ENCODE results near the gene PPP1R14C.
"Not testable (repeated sequence)": the region's sequence is repeated elsewhere in the genome, so short reads cannot be mapped to it uniquely, and the experiment has no call there.

The PPP1R14C gene

DNA sequence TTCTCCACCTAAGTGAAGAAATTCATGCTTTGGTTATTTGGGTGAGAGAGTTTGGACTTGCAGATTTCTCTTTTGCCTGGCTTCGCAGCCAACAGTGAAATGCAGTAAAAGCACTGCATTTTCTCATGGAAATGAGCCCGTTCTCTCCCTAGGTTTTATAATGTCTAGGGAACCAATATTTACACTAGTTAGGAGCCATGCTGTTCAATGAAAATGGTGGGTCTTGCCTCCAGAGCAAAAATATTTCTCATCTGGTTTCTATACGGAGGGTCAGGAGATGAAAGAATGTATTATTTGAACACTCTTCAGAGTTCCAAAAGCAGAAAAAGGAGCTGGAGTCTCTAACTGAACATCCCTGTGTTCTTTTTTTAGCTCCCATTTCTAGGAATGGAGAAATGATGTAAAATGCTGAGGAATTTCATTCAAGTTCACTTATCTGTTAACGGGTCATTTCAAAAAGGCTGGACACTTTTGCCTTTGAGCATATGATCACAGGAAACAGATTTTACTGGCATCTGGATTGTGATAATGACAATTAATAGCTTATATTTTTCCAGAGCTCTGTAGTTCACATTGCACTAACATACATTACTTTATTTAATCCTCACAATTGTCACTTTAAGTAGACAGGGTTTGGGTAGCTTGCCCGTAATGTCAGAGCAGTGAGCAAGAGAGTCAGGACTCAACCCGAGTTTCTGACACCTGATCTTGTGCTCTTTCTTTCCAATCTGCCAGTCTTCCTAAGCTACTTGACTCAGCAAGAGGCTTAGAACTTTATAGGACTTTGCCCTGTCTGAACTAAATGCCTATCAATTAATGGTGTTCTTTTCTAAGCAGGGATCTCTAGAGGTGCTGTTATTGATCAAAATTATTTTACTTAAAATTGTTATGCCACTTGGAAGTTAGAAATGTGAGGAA, 78.0 kb downstream of the PPP1R14C start:
- no peak for DNase-seq (ENCODE audit: low read depth)

- no peak for DNase-seq (ENCODE audit: low read depth)
Measured at GRCh38 chr6:150224820-150225219, 82.0 kb downstream of the PPP1R14C start.

- no peak for DNase-seq (ENCODE audit: low read depth)
Measured at GRCh38 chr6:150227281-150227680, 84.4 kb downstream of the PPP1R14C start.

DNA sequence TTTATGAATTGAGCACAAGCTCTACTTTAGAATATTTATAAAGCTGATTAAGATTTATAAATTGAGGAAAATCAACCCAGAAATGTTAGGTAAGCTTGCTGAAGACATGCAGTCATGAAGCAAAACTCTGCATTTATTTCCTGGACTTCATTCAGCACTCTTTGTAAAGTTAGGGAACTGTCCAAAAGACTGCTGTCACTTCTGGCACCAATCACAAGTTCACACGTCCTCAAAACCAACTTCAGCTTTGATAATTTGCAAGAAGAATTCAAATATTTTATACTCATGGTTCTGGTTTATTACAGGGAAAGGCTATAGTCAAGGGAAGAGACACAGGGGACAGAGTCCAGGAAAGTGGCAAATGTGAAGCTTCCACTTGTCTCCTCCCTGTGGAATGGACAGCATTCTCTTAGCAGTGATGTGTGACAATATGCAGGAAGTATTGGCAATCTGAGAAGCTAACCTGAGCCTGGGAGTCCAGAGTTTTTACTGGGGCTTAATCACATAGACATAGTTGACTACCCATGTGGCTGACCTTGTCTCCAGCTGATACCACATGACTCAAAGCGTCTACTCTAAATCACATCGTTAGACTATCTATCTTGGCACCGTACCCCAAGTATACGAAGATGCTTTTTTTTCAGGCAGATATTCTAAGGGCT, 85.4 kb downstream of the PPP1R14C start:
- DNase-seq (ENCODE audit: low read depth) = no peak

DNA sequence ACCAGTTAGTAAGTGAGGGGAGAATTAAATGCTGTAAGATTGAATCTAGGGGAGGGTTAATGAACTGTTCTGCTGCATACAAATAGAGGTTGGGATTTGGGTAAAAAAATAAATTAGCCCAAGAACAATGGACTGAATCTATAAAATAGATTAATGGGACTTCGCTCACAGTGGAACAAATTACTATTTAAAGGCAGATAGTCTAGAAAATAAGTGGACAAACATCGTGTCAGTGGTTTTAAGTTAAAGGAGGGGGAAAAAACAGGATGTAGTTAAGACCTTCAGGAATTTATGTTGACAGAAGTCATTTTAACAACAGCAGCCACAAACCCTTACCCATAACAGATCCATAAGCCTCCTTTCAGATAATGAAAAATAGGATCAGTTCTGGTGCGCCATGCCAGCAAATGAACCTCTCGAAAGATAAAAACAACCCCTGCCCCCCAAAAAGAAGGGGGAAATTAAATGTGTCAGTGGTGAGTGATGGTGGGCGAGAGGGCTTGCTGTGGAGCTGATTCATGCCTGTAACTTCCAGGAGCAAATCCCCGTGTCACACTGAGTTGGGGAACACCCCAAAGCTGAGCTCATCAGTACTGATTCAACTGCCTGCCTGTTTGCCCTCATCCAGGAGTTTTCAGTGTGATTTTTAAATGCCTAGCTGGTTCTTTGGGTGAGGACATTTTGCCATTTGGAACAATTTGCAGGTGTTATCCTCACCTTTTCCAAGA, 86.8 kb downstream of the PPP1R14C start:
- no peak for DNase-seq (ENCODE audit: low read depth)

DNA sequence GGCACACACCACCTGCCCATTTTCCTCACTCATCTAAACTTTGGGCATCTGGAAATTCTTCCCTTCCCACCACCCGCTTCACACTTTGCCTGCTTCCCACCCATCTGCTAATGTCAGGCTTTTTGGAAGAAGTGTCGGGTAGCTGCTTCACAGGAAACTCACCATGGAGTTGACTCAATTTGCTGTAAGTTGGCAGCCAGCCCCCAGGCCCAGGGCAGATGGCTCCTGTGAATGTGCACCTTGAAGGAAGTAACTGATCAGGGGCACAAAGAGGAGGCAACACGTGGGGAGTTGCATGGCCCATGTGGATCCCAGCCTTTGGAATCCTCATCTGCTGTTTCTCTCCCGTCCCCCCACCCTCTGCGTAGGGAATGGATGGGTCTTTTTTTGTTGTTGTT, 87.3 kb downstream of the PPP1R14C start:
- no peak for DNase-seq (ENCODE audit: low read depth)

- no peak for DNase-seq (ENCODE audit: low read depth)
Measured at GRCh38 chr6:150230832-150231524, 88.1 kb downstream of the PPP1R14C start.

DNA sequence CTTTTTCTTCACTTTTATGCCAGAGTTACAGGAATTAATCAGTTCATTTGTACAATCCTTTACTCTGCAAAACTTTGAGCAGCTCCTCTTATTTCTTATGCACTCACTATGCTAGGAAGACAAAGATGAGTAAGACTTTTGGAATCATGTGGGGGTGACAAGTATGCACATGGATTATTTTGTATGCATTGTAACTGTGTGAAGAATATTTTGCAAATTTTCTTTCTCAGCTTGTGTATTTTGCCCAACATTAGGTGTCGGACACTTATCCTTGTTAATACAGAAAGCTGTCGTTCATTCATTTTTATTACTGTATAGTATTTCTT, 88.6 kb downstream of the PPP1R14C start:
- DNase-seq (ENCODE audit: low read depth) = no peak

DNA sequence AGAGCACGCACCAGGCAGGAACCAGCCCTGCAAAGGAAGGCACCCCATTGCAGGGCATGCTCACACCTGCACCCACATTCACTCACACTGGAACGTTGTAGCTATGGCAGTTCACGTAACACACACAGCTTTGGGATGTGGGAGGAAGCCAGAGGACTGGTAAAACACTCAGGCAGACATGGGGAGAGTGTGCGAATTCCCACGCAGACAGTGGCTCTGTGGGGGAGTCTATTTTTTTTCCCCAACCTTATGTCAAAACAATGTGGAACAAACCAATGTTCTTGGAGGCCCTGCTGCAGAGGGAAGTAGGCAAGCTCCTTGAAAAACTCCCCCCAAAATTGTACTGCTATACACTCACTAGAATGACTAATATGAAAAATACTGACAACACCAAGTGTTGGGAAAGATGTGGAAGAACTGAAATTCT, 91.0 kb downstream of the PPP1R14C start:
- DNase-seq (ENCODE audit: low read depth) = no peak

DNA sequence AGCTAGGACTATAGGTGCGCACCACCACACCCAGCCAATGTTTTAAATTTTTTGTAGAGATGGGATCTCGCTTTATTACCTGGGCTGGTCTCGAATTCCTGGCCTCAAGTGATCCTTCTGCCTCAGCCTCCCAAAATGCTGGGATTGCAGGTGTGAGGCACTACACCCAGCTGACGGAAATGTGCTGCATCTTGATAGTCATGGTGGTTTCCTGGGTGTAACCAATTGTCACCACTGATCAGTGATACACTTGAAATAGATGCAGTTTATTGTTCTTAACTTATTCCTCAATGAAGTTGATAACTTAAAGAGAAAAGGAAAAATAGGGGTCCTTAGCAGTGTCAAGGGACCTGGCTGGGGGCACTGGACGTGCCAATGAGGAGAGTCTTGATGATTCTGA, 92.4 kb downstream of the PPP1R14C start:
- no peak for DNase-seq (ENCODE audit: low read depth)

DNA sequence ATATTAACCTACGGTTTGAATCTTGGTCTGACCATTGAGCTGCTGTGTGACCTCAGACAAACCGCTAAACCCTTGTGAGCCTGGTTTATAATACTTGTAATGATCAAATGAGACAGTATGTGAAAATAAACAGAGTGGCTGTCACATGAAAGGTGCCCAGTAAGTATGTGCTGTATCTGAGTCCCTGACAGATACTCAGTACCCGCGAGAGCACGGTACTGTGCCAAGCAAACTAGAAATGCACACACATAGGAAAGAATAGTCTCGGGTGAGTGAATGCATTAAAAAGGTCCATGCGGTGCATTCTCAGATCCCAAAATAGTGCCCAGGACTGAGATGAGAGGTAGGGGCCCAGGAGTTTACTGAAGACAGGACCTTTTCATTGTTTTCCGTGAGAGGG, 93.3 kb downstream of the PPP1R14C start:
- DNase-seq (ENCODE audit: low read depth) = no peak

DNA sequence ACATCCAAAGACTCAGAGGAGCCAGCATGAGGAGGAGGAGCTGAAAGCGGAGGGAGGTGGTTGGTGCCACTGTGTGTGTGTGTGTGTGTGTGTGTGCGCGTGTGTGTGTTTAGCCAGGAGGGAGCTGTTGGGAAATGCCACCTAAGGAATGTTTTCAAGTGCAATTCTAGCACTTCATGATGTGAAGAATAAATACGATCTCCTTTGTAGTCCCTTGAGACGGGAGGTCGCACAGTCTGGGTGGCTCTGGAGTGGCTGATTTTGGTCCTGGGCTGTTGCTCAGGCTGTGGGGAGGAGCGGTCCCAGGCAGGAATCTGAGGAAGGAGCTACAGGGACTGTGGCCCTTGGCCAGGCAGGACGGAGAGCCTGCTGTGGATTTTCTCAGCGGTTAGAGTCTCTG, 93.7 kb downstream of the PPP1R14C start:
- DNase-seq (ENCODE audit: low read depth) = no peak

DNA sequence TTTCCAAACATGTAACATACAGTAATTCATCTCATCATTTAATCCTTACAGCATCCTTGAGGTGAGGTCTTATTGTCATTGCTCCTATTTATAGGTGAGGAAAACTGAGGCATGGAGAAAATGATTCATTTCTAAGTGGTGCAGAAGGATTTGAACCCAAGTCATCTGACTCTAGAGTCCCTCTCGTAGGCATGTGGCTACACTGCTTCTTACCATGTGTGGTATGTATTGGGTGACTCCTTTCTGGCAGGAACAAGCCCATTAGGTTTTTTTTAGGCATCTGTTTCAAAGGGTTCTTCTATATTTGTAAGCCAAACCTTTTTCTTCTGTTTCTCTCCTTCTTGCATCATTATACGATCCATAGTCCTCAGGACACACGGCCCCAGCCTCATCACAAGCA, 94.8 kb downstream of the PPP1R14C start:
- DNase-seq (ENCODE audit: low read depth) = no peak

GRCh38 chr6:150238336-150238741, 95.5 kb downstream of the PPP1R14C start:
- DNase-seq (ENCODE audit: low read depth) = no peak

- no peak for DNase-seq (ENCODE audit: low read depth)
Measured at GRCh38 chr6:150238846-150239407, 96.1 kb downstream of the PPP1R14C start.

GRCh38 chr6:150241756-150242155, 98.9 kb downstream of the PPP1R14C start:
- not testable (repeated sequence) for DNase-seq (ENCODE audit: low read depth)

DNA sequence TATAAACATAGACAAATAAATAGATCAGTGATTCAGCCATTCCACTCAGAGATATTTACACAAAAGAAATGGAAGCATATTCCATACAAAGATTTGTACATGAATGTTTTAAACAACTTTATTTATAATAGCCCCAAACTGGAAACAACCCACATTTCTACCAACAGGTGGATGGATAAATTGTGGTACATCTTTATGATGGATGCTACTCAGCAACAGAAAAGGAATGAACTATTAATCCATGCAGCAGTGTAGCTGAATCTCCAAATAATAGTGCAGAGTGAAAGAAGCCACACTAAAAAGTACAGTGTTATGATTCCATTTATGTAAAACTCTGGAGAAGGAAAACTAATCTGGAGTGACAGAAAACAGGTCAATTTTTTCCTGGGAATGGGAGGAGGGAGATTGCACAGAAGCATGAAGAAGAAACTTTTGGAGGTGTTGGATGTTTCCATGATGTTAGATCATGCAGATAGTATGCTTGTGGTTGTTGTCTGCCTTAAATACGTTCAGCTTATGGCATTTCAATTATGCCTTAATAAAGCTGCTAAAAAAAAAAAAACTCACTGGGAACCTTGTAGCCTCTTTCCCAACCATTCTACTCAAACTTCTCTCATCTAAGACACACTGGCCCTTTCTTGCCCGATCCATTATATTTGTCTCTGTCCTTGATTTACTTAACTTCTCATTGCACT, 100.9 kb downstream of the PPP1R14C start:
- no peak for DNase-seq (ENCODE audit: low read depth)

DNA sequence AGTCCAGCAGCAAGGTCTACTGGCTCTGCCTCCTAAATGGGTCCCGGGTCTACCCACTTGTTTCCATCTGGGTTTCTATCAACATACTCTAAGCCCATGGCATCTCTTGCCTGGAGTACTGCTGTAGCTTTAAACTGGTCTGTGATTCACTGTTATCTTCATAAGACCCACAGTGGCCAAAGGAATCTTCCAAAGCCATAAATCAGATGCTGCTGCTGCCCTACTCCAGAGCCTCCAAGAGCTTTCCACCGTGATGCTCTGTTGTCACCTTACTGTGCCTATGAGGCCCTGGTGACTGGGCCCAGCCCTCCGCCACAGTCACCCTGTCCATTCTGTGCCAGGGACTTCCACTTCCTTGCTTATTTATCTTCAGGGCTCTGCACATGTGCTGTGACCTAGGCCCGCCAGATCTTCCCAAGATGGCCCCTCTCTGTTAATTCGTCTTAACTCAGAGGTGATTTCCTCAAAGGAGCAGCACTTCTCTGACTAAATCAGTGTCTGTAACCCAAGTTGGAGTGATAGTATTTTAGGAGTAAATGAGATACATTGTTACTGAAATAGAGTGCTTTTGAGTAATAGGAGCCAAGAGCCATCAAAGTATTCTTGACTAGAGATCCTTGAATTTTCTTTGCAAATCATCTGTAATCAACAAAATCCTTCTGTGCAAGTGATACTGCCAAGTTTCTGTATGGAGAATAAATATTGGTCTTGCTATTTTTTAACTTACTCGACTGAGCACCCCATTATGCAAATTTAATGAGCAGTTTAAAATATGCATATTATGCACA, 102.5 kb downstream of the PPP1R14C start:
- DNase-seq (ENCODE audit: low read depth) = no peak

GRCh38 chr6:150247803-150248202, 105.0 kb downstream of the PPP1R14C start:
- DNase-seq (ENCODE audit: low read depth) = no peak

- DNase-seq (ENCODE audit: low read depth) = no peak
Measured at GRCh38 chr6:150248300-150248699, 105.5 kb downstream of the PPP1R14C start.

GRCh38 chr6:150249261-150249660, 106.4 kb downstream of the PPP1R14C start:
- DNase-seq (ENCODE audit: low read depth) = no peak
